Measurements from ENCODE around the gene TOM1L2. TPM values are rescaled to one million over a fixed set of nuclear protein-coding genes. Genes with fewer than 3 reads are reported as not detected.

TOM1L2 gene
- total and polyA plus RNA-seq, 12 donors = 46.4 to 331 (median 273) TPM

DNA sequence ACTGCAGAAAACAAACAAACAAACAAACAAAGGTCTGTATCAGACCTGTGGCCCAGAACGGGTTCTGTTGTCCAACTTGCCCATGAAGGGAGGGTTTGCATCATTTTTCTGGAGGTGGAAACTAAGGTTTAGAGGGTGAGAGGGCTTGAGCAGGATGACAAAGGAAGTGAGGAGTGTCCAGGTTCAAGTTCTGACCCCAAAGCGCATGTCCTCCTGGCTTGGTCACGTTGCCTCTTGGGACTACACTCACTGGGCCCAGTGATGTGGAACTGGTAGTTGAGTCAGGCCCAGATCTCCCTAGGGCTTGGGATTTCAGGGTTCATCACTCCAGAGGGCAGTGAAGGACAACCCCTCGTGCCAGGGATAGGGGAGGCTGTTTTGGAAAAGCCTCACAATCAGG lies 137.2 kb downstream of the TOM1L2 start:
- Histone ChIP-seq H3K27me3 (no peaks in the 10 kb centered on the region), H3K9me3 (no peaks in the 10 kb centered on the region), H3K4me1 (peaks cover 40 to 92% (median 71%) of the 10 kb centered on the region in 9 donors), H3K36me3 (peaks cover 0 to 11% (median 0%) of the 10 kb centered on the region in 9 donors), H3K27ac (peak overlapping the region in 8 of 10 donors; percentile 91 to 100 (median 98)), H3K4me3 (peak overlapping the region in 6 of 10 donors; percentile 50 to 94 (median 84))
- intact Hi-C loops (cut with DNase I) = no loop called here
- no peak for ATAC-seq
- 75 to 81% methylated on average over 4 of the region's 4 CpGs for WGBS, 2 donors
- TF ChIP-seq, protein P1, sequence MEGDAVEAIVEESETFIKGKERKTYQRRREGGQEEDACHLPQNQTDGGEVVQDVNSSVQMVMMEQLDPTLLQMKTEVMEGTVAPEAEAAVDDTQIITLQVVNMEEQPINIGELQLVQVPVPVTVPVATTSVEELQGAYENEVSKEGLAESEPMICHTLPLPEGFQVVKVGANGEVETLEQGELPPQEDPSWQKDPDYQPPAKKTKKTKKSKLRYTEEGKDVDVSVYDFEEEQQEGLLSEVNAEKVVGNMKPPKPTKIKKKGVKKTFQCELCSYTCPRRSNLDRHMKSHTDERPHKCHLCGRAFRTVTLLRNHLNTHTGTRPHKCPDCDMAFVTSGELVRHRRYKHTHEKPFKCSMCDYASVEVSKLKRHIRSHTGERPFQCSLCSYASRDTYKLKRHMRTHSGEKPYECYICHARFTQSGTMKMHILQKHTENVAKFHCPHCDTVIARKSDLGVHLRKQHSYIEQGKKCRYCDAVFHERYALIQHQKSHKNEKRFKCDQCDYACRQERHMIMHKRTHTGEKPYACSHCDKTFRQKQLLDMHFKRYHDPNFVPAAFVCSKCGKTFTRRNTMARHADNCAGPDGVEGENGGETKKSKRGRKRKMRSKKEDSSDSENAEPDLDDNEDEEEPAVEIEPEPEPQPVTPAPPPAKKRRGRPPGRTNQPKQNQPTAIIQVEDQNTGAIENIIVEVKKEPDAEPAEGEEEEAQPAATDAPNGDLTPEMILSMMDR (IDR thresholded peaks at IDR 0.05) = no peak
- DNase-seq = no peak

DNA sequence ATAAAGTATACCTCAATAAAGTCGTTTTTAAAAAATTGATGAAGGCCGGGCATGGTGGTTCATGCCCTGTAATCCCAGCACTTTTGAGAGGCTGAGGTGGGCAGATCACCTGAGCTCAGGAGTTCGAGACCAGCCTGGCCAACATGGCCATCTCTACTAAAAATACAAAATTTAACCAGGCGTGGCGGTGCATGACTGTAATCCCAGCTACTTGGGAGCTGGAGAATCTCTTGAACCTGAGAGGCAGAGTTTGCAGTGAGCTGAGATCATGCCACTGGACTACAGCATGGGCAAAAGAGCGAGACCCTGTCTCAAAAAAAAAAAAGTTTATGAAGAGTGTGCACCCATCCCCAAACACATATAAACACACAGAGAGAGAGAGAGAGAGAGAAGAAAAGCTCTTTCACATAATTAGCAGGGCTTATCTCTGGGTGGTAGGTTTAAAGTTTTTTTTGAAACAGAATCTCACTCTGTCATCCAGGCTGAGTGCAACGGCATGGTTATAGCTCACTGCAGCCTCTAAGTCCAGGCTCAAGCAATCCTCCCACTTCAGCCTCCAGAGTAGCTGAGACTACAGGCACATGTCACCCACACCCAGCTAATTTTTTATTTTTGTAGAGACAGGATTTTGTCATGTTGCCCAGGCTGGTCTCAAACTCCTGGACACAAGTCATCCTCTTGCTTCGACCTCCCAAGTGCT lies 138.4 kb downstream of the TOM1L2 start:
- H3K4me3 ChIP-seq = no peak overlapping the region
- ATAC-seq = no peak
- DNase-seq = no peak
- WGBS, 2 donors = 81 to 83% methylated on average over 8 of the region's 8 CpGs
- H3K27me3 ChIP-seq = no peaks in the 10 kb centered on the region
- TF ChIP-seq, protein P1 (IDR thresholded peaks at IDR 0.05) = no peak
- H3K27ac ChIP-seq = peak overlapping the region in 3 of 10 donors; percentile 97 to 100 (median 100)
- peaks cover 0 to 14% (median 0%) of the 10 kb centered on the region in 9 donors for H3K36me3 ChIP-seq
- H3K9me3 ChIP-seq = no peaks in the 10 kb centered on the region
- H3K4me1 ChIP-seq = peaks cover 33 to 88% (median 60%) of the 10 kb centered on the region in 9 donors
- intact Hi-C loops (cut with DNase I) = no loop called here

DNA sequence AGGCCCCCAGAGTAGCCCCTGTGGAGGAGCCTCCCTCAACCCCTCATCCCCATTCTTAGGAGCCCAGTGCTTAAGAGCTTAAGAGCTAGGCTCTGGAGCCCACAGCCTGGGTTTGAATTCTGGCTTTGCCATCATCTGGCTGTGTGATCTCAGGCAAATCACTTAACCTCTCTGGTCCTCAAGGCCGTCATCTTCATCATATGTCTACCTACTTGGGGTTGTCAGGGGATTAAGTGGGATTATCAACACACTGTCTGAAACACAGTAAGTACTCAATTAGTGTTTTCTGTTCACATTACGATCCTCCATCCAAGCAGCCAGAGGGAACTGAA lies 140.2 kb downstream of the TOM1L2 start:
- H3K27ac ChIP-seq = peak overlapping the region in 6 of 10 donors; percentile 17 to 74 (median 48)
- TF ChIP-seq, protein P1 (IDR thresholded peaks at IDR 0.05) = no peak
- H3K4me3 ChIP-seq = no peak overlapping the region
- no peaks in the 10 kb centered on the region for H3K27me3 ChIP-seq
- WGBS, 2 donors = 91 to 93% methylated on average over 2 of the region's 2 CpGs
- peaks cover 20 to 70% (median 42%) of the 10 kb centered on the region in 9 donors for H3K4me1 ChIP-seq
- intact Hi-C loops (cut with DNase I) = no loop called here
- no peaks in the 10 kb centered on the region for H3K9me3 ChIP-seq
- peaks cover 0 to 28% (median 0%) of the 10 kb centered on the region in 9 donors for H3K36me3 ChIP-seq
- DNase-seq = no peak
- ATAC-seq = no peak

DNA sequence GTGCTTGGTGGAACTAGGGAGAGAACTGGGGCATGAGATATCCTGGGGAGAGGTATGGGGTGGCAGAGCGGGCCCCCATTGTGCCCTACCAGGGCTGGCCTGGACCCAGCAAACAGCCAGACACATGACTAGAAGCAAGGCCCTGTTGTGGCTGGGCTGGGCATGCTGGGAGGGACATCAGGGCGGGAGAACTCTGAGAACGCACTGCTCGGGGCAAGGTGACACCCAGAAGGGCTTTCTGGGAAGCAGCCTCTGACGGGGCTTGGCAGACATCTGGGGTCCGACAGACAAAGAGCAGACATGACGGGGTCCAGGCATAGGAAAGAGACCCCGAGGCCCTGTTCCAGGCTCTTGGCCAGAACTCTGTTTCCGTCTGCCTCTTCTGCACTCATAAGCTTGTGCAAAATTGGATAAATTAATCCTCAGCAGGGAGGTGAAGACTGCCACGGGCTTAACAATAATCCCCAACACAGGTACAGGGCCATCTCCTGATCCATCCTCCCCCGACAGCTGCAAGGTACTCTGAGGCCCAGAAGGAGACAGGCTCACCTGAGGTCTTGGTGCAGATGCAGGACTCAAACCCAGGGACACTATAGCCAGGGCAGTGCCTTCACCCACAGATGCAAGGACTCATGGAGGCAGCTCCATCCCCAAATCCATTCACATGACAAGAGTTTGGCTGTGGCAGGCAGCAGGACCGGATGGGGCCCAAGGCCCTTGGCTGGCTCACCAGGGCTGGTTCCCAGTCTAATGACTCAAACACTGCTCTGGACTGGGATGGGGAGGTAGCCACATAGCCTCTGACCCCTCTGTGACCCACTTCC lies 140.8 kb downstream of the TOM1L2 start:
- Histone ChIP-seq H3K4me1 (peaks cover 19 to 68% (median 38%) of the 10 kb centered on the region in 9 donors), H3K27ac (peak overlapping the region in 6 of 10 donors; percentile 17 to 74 (median 48))
- 40 to 57% methylated on average over 12 of the region's 12 CpGs for WGBS, 2 donors

More for the DNA sequence above, 140.8 kb downstream of the TOM1L2 start:
- Histone ChIP-seq H3K27me3 (no peaks in the 10 kb centered on the region), H3K9me3 (no peaks in the 10 kb centered on the region), H3K36me3 (peaks cover 0 to 30% (median 0%) of the 10 kb centered on the region in 9 donors), H3K4me3 (no peak overlapping the region)
- intact Hi-C loops (cut with DNase I) = no loop called here
- TF ChIP-seq, protein P1 (IDR thresholded peaks at IDR 0.05) = no peak
- DNase-seq (no peak), ATAC-seq (peak in 5 of 8 donors; percentile 19 to 45 (median 30))

Measured in heart right ventricle (tissue), 16 donors.